Myometrial cell (primary cell): ENCODE results near the gene TBC1D14. TPM values are rescaled to one million over a fixed set of nuclear protein-coding genes. Genes with fewer than 3 reads are reported as not detected.

Experiments
- total RNA-seq: library from RNA; depleted of rRNA; stranded (reverse); fragments of >200 nt; gene quantifications from 2 replicates; pipeline ENCODE4 v1.2.3, GENCODE V29; 2015

TBC1D14 gene, protein sequence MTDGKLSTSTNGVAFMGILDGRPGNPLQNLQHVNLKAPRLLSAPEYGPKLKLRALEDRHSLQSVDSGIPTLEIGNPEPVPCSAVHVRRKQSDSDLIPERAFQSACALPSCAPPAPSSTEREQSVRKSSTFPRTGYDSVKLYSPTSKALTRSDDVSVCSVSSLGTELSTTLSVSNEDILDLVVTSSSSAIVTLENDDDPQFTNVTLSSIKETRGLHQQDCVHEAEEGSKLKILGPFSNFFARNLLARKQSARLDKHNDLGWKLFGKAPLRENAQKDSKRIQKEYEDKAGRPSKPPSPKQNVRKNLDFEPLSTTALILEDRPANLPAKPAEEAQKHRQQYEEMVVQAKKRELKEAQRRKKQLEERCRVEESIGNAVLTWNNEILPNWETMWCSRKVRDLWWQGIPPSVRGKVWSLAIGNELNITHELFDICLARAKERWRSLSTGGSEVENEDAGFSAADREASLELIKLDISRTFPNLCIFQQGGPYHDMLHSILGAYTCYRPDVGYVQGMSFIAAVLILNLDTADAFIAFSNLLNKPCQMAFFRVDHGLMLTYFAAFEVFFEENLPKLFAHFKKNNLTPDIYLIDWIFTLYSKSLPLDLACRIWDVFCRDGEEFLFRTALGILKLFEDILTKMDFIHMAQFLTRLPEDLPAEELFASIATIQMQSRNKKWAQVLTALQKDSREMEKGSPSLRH
- 29.4 and 31.7 TPM in 2 replicates for total RNA-seq

DNA sequence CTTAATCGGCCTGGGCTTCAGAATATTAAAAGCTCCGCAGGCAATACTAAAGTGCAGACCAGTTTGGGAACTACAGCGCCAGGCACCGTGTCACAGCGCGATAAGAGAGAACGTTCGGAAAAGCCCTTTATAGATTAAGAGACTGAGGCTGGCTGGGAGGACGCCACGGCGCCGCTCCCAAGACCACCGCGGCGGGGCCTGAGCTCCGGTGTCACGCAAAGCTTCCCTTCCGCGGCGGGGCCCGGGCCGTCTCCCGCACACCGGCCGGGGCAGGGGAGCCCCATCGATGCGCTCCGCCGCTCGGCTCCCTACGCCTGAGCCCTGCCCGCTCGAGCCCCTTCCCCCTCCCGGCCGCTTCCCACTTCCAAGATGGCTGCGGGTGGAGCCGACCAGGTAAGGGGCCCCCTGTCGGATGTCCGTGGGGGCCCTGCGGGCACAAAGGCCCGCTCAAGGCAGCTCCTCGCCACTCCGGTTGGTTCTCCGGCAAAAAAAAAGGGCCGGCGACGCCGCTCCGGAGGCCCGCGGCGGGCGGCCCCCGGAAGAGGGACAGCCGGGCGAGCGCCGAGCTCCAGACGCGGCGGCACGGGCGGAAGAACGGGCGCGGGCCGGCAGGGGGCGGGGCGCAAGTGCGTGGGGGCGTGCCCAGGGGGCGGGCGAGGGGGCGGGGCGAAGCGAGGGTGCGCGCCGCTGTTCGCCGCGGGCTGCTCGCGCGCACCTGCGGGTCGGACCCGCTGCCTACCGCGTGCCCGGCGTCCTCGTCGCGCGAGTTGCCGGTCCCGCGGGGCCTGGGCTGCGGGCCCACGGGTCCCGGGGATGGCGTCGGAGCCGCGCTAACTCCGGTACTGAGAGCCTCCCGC lies at the start of gene TBC1D14:
TBC1D14 (plus strand) TSS at position 714 of the 857 bp plus-strand sequence. CDS start 13,564 bp downstream, outside the sequence.

DNA sequence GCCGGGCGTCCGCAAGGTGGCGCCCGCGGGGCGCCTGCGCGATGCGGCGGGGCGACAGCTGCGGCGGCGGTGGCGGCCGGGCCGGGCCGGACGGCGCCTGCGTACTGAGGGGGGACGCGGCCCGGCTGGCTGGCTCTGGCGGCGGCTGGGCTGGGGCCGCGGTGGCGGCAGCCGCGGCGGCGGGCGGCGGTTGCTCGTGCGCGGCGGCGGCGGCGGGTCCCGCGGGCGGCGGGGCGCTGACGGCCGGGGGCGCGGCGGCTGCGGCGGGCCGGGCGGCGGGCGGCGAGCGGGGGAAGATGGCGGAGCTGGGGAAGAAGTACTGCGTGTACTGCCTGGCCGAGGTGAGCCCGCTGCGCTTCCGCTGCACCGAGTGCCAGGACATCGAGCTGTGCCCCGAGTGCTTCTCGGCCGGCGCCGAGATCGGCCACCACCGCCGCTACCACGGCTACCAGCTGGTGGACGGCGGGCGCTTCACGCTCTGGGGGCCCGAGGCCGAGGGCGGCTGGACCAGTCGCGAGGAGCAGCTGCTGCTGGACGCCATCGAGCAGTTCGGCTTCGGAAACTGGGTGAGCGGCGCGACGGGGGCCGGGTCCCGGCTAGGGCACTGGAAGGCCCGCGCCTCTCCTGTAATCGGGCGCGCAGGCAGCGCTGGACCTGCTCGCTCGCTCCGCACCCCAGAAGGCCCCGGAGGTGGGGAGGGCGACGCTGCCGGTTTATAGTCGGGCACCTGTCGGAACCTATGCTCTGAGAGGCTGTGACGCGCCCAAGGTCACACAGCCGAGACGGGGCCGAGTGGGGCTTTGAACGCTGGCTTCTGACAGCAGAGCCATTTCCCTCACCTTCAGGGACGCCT lies 133.9 kb downstream of the TBC1D14 start, which contains the start of gene TADA2B:
TADA2B (plus strand) TSS at position 89 of the 853 bp plus-strand sequence; CDS start at position 297, 208 bp downstream.

DNA sequence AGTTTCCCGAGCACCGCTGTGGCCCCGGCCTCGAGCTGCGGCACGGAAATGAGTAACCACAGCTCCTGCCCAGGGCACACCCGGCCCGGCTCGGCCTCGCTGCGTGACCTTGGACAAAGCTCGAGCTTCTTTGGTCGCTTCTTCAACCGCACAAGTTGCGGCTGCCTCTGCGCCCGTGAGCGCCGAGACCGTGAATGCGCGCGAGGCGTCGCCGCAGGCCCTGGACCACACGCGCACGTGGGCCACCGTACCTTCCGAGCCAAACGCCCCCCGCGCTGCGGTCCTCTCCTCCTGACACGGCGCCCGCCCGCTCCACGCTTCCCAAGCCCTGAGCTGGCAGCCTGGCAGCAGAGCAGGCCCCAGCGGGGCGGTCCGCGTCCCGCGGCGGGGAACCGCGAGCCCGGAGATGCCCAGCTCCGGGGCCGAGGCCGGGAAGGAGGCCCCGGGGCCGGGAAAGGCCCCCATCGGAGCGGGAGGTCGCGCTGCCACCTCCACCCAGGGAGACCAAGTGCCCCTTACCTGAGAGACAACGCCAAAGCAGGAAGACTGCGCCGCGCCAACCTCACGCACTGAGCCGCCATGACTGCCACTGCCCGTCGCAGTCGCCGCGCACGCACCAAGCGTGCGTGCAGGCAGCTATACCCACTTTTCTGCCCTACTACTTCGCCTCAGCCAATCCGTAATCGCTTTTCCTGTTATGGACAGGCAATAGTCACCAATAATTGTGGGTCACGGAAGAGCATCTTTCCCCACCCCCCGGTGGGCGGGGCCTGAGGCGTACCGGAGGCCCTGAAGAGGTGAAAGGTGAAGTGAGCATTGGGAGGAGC lies 158.0 kb downstream of the TBC1D14 start, which contains the start of gene GRPEL1:
GRPEL1 (minus strand) TSS at position 613 of the 827 bp plus-strand sequence; CDS start at position 581, 32 bp downstream.

Other genes starting within 250 kb of the TBC1D14 start
- gene S100P, start 215.9 kb upstream of the TBC1D14 start, total RNA-seq = not detected in 2 replicates
- 42.2 and 47.6 TPM in 2 replicates for gene MRFAP1L1, start 200.0 kb upstream of the TBC1D14 start, total RNA-seq
- gene BLOC1S4, start 193.7 kb upstream of the TBC1D14 start, total RNA-seq = 24.2 and 25.5 TPM in 2 replicates
- 5.5 and 10.3 TPM in 2 replicates for gene KIAA0232, start 127.1 kb upstream of the TBC1D14 start, total RNA-seq
- 10.1 and 16.3 TPM in 2 replicates for gene TADA2B, start 133.5 kb downstream of the TBC1D14 start, total RNA-seq
- 15.4 and 29.4 TPM in 2 replicates for gene GRPEL1, start 158.2 kb downstream of the TBC1D14 start, total RNA-seq